Thyroid gland (tissue), 4 donors: ENCODE data around the gene GALM. TPM values are rescaled to one million over a fixed set of nuclear protein-coding genes. Genes with fewer than 3 reads are reported as not detected.
"Not testable (repeated sequence)": the region's sequence is repeated elsewhere in the genome, so short reads cannot be mapped to it uniquely, and the experiment has no call there.

Experiments
- DNase-seq, 2 donors: peaks; one replicate each; pipeline ENCODE4 v3.0.0-alpha.2; 2019
- H3K27ac ChIP-seq, 3 donors: fragments of 200-600 bp; sonication (generic); 1 replicate in 2 of 3; 2 replicates in 1 of 3; pipeline ENCODE4 v1.5.1; 2016 to 2019; ENCODE audit warnings: mild to moderate bottlenecking in 1 of 3, moderate library complexity in 1 of 3
- H3K27me3 ChIP-seq: fragments of 200-600 bp; sonication (generic); one replicate; pipeline ENCODE4 v1.5.1; 2019
- H3K36me3 ChIP-seq, 2 donors: fragments of 200-600 bp; sonication (generic); one replicate each; pipeline ENCODE4 v1.5.1; 2016 to 2019
- H3K4me1 ChIP-seq, 2 donors: fragments of 200-600 bp; sonication (generic); one replicate each; pipeline ENCODE4 v1.5.1; 2017 to 2019
- H3K4me3 ChIP-seq, 3 donors: fragments of 200-600 bp; sonication (generic); replicated peaks in 1 of 3; 1 replicate in 2 of 3; 2 replicates in 1 of 3; pipeline ENCODE4 v1.5.1; 2016; ENCODE audit warnings: mild to moderate bottlenecking in 1 of 3
- H3K9me3 ChIP-seq: fragments of 200-600 bp; sonication (generic); one replicate; pipeline ENCODE4 v1.5.1; 2017
- POLR2A ChIP-seq, 2 donors: fragments of 450-650 bp; IDR thresholded peaks; one replicate each; pipeline ENCODE4 v1.6.1; 2017; ENCODE audit warnings: antibody characterized with exemption in 2 of 2, mild to moderate bottlenecking in 2 of 2, moderate library complexity in 1 of 2
- WGBS, 2 donors: methylation state at CpG; one replicate each; pipeline ENCODE4 v1.1.5; 2017; 5-methylcytosine and 5-hydroxymethylcytosine counted together
- intact Hi-C: fragments of 100-400 bp; cut with DNase I; formaldehyde crosslinking; loops from one replicate; pipeline ENCODE4 v1.15.1; 2023
- total RNA-seq, 4 donors: library from RNA; depleted of rRNA; stranded (reverse); fragments of >200 nt; gene quantifications; one replicate each; pipeline ENCODE4 v1.2.3, GENCODE V29; 2016
- TF ChIP-seq, protein P1 (sequence below), 6 experiments: fragments of 200-600 bp in 3 of 6; fragments of 450-650 bp in 3 of 6; sonication (generic) in 3 of 6; IDR thresholded peaks; one replicate each; pipeline ENCODE4 v1.5.1; 2016 to 2019; ENCODE audit warnings: antibody characterized with exemption in 6 of 6, mild to moderate bottlenecking in 2 of 6, inconsistent platforms in 1 of 6, moderate library complexity in 1 of 6

GALM gene
- total RNA-seq, 4 donors from 2014 or later = 13.1 to 32.9 (median 25.8) TPM

- no peaks in the 10 kb centered on the region for H3K36me3 ChIP-seq
- intact Hi-C loops = no loop called here
- no peak for TF ChIP-seq POLR2A (IDR thresholded peaks at IDR 0.05)
- TF ChIP-seq, protein P1, sequence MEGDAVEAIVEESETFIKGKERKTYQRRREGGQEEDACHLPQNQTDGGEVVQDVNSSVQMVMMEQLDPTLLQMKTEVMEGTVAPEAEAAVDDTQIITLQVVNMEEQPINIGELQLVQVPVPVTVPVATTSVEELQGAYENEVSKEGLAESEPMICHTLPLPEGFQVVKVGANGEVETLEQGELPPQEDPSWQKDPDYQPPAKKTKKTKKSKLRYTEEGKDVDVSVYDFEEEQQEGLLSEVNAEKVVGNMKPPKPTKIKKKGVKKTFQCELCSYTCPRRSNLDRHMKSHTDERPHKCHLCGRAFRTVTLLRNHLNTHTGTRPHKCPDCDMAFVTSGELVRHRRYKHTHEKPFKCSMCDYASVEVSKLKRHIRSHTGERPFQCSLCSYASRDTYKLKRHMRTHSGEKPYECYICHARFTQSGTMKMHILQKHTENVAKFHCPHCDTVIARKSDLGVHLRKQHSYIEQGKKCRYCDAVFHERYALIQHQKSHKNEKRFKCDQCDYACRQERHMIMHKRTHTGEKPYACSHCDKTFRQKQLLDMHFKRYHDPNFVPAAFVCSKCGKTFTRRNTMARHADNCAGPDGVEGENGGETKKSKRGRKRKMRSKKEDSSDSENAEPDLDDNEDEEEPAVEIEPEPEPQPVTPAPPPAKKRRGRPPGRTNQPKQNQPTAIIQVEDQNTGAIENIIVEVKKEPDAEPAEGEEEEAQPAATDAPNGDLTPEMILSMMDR (IDR thresholded peaks at IDR 0.05) = no peak
- H3K27ac ChIP-seq = no peak overlapping the region
- H3K4me1 ChIP-seq = peaks cover 6 to 13% of the 10 kb centered on the region in 2 donors
- H3K9me3 ChIP-seq = no peaks in the 10 kb centered on the region
- WGBS, 2 donors = 59 to 71% methylated on average over 3 of the region's 3 CpGs
- no peaks in the 10 kb centered on the region for H3K27me3 ChIP-seq
- no peak overlapping the region for H3K4me3 ChIP-seq
- DNase-seq = no peak
These were observed 88.6 kb downstream of the GALM start for GRCh38 chr2:38754506-38754905.

GRCh38 chr2:38755891-38756290 lies 90.0 kb downstream of the GALM start:
- H3K4me3 ChIP-seq, H3K27ac ChIP-seq, H3K36me3 ChIP-seq, DNase-seq, intact Hi-C loops, H3K9me3 ChIP-seq, H3K27me3 ChIP-seq: not testable (repeated sequence)
- WGBS, 2 donors = 96 to 100% methylated on average over 1 to 9 of the region's 31 CpGs
- H3K4me1 ChIP-seq = peaks cover 0 to 13% of the 10 kb centered on the region in 2 donors

GRCh38 chr2:38763228-38763627 lies 97.3 kb downstream of the GALM start:
- intact Hi-C loops = no loop called here
- no peak overlapping the region for H3K4me3 ChIP-seq
- H3K27ac ChIP-seq = no peak overlapping the region
- peaks cover 0 to 7% of the 10 kb centered on the region in 2 donors for H3K4me1 ChIP-seq
- no peak for TF ChIP-seq POLR2A (IDR thresholded peaks at IDR 0.05)
- TF ChIP-seq, protein P1 (IDR thresholded peaks at IDR 0.05) = no peak
- WGBS, 2 donors = 73 to 75% methylated on average over 2 of the region's 2 CpGs
- H3K9me3 ChIP-seq = no peaks in the 10 kb centered on the region
- no peaks in the 10 kb centered on the region for H3K36me3 ChIP-seq
- DNase-seq = no peak
- no peaks in the 10 kb centered on the region for H3K27me3 ChIP-seq

GRCh38 chr2:38763728-38764127 lies 97.8 kb downstream of the GALM start:
- Histone ChIP-seq H3K4me3 (no peak overlapping the region), H3K27me3 (no peaks in the 10 kb centered on the region), H3K27ac (no peak overlapping the region), H3K4me1 (peaks cover 0 to 7% of the 10 kb centered on the region in 2 donors), H3K36me3 (no peaks in the 10 kb centered on the region), H3K9me3 (no peaks in the 10 kb centered on the region)
- 97 to 98% methylated on average over 4 of the region's 4 CpGs for WGBS, 2 donors
- DNase-seq = no peak
- intact Hi-C loops = no loop called here
- TF ChIP-seq POLR2A (IDR thresholded peaks at IDR 0.05) = no peak
- TF ChIP-seq, protein P1 (IDR thresholded peaks at IDR 0.05) = no peak

GRCh38 chr2:38765149-38765548 lies 99.2 kb downstream of the GALM start:
- Histone ChIP-seq H3K27me3 (no peaks in the 10 kb centered on the region), H3K27ac (no peak overlapping the region), H3K9me3 (no peaks in the 10 kb centered on the region), H3K4me1 (peaks cover 0 to 7% of the 10 kb centered on the region in 2 donors), H3K36me3 (no peaks in the 10 kb centered on the region), H3K4me3 (no peak overlapping the region)
- DNase-seq = no peak
- intact Hi-C loops = no loop called here
- no peak for TF ChIP-seq POLR2A (IDR thresholded peaks at IDR 0.05)
- TF ChIP-seq, protein P1 (IDR thresholded peaks at IDR 0.05) = no peak
- 87 to 92% methylated on average over 4 of the region's 4 CpGs for WGBS, 2 donors

DNA sequence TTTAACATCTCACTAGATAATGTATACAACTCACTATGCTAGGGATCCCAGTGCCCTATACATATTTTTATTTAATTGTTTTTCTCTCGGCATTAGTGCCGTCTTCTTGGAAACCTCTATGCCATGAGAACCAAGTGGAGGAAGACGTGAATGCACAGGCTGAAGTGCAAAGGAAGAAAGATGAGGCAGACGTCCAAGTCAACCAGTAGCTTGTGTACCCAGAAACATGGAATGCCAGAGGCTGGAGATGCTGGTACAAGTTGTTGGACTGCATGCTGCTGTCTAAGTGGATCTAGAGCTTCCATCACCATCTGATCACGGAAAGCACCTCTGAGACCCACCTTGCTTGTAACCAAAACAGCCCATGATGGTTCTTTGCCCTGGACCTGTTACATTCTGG lies 99.6 kb downstream of the GALM start:
- TF ChIP-seq POLR2A (IDR thresholded peaks at IDR 0.05) = no peak
- TF ChIP-seq, protein P1 (IDR thresholded peaks at IDR 0.05) = no peak
- no peaks in the 10 kb centered on the region for H3K36me3 ChIP-seq
- intact Hi-C loops = no loop called here
- H3K9me3 ChIP-seq = no peaks in the 10 kb centered on the region
- H3K27ac ChIP-seq = no peak overlapping the region
- H3K4me3 ChIP-seq = no peak overlapping the region
- 90 to 92% methylated on average over 5 of the region's 5 CpGs for WGBS, 2 donors
- no peak for DNase-seq
- H3K4me1 ChIP-seq = peaks cover 0 to 7% of the 10 kb centered on the region in 2 donors
- no peaks in the 10 kb centered on the region for H3K27me3 ChIP-seq
